GM18858 (cell line): ENCODE results near the gene GPHB5.
"Not testable (repeated sequence)": the region's sequence is repeated elsewhere in the genome, so short reads cannot be mapped to it uniquely, and the experiment has no call there.

ENCODE experiments used
- ATAC-seq: cut with Tn5 transposase; IDR thresholded peaks from one replicate; pipeline ENCODE4 v1.9.1; 2021; ENCODE audit not compliant: unreplicated experiment

The GPHB5 gene, protein sequence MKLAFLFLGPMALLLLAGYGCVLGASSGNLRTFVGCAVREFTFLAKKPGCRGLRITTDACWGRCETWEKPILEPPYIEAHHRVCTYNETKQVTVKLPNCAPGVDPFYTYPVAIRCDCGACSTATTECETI

DNA sequence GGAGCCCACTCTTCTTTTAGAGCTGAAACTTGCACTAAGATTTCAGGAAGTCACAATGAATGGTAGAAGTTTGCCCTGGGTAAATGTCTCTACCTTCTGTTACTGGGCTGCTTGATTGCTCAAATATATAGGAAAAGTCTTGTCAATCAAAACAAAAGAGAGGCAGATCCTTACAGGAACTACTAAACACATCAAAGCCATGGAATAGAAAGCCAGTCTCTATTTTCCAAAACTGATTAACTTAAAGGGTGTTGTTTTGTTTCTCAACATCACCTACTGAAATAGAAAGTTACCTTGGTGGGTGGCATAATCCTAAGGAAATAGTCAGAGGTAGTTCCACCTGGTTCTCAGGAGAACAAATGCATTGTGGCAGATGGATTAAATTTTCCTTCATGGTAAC is at the start of gene GPHB5:
TSS of gene GPHB5 (minus strand) at position 101 of the 400 bp plus-strand sequence. CDS start 1,086 bp downstream, outside the sequence.
- no peak for ATAC-seq

GRCh38 chr14:63367742-63368364 is 49.1 kb upstream of the GPHB5 start:
- no peak for ATAC-seq

DNA sequence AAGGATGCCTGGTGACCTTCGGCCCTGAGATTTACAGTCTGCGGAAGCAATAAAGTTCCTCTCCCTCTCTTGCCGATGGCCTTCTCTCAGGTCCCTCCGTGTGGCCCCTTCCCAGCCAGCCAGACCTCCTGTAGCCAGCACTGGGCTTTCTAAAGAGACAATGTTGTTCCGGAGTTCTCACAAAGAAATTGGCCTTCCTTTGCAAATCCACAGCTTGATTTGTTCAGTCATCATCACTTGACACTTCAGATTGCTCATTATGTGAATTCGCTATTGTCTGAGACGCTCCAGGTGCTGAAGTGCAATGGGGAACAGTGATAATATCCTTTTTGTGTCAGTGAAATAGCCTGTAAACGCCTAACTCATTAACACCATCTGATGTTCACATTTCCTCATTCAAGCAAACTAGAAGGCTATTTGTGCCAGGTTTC is 43.7 kb upstream of the GPHB5 start:
- ATAC-seq, result no peak

DNA sequence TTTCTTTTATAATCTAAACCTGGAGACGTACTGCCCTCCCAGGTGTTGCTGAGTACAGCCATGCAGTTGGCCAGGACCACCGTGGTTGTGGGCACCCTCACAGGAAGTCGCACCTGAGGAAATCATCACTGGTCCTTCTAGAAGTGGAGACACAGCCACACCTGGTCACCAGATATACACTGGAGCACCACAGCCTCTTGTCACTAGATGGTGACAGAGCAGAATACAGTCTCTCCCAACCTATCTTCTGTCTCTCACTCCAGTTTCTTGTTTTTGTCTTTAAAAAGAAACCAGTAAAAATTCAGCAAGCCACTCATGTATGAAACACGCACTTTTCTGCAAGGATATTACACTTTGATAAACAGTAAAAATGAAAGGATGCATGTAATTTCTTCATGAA is 43.1 kb upstream of the GPHB5 start:
- no peak for ATAC-seq

DNA sequence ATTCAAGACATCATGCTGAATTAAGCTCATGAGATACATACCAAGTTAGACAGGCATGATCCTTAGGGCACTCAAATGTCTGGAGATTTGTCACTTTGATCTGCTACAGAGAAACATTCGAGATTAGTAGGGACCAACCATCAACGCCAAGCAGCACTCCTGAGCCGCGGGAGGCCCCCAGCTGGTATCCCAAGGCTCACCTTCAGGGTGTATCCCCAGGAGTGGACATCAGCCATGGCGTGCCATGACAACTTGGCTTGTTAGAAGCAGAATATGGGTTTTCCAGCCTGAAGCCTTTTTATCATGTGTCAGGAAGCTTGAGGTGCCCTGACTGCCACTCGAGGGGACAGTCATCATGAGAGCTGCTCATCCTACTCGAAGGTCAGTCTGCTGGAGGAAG is 39.1 kb upstream of the GPHB5 start:
- no peak for ATAC-seq

GRCh38 chr14:63345826-63346225 is 27.1 kb upstream of the GPHB5 start:
- ATAC-seq, result no peak

DNA sequence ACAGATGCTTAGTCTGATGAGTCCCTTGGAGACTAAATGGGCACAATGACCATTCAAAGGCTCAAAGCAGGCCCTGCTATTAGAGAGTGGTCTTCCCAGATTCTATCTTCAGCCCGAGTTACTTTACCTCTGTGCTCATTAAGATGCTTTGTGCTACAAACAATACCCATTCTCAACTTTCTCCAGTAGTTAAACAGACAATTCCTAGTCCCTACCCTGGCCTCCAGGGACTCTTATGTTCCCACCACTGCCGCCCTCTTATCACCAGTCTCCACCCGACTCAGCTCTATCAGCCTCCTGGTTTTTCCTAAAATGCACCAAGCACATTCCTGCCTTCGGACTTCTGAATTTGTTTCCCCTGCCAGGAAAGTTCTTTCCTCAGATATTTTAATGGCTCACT is 25.6 kb upstream of the GPHB5 start:
- no peak for ATAC-seq

DNA sequence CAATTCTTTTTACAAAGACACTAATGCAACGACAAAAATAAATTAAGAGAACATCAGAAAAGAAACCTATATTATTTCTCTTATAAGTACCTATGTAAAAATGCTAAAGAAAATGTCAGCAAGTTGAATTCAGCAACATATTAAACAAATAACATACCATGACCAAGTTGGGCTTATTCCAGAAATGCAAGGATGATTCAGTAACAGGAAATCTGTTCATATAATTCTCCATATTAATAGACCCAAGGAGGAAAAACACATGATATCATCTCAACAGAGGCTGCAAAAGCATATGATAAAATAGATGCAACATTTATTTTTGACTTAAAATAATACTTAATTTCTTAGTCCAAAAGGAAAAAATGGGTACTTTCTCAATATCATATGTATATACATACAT is 25.1 kb upstream of the GPHB5 start:
- no peak for ATAC-seq

DNA sequence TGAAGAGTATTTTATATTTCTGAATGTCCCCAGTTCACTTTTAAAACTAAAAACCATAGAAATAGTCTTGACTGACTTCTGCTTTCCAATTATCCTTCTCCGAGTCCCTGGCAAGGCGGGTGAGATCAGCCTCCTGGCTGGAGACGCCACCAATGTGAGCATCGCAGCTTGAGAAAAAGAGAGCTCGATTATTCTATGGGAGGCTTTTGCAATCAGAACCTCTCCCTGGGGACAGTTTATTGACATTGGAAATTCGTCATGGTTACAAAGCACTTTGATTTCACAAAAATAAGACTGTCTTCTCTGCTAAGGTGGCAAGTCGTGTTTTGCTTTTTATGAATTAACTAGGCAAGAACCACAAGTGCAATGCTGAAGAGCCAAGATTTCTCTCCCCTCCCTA is 23.6 kb upstream of the GPHB5 start:
- no peak for ATAC-seq

GRCh38 chr14:63328787-63329737 is 10.3 kb upstream of the GPHB5 start:
- no peak for ATAC-seq

DNA sequence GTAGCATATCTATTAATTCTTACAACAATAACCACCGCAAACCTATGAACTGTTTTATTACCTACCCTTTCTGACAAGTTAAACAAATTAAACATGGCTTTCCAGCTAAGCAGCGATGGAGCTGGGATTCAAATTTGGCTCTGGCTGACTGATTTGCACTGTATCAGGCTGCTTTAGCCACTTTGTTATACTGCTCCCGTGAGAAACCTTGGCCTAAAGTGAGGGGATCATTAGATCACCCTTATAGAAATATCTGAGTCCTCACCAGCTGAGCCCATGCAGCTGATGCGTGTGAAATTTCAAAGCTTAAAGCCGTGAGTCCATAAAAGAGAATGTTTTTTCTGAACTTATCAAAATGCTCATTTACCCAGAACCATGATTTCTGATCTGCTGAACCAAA is 8.1 kb upstream of the GPHB5 start:
- ATAC-seq, result no peak

DNA sequence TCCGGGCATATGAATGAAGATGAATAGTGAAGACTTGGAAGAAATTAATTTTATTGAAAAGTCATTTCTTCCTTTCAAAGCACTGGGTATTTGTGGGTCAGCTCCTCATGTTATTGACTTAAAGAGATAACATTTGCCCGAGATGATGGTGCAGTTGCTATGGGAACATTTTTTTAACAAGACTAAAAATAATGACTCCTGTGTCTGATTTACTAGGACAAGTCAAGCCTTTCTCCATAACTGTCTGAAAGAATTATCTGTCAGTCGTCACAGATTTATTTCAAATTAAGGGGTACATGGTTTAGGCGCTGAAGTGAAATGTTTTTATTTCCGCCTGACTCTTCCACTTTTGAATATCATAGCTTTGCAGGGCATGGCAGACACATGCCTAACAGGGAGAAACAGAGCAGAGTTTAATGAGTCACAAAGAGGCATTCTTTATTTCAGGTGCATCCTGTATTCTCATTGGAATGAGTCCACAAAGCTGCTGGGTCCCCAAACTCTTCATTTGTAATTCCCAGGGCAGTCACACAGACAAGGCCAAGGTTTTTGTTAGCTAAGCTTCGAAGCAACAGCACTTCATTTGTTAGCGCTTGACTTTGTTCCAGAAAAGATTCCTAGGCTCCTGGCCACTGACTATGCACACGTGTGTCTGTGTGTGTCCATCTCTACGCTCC is 4.3 kb upstream of the GPHB5 start:
- no peak for ATAC-seq

DNA sequence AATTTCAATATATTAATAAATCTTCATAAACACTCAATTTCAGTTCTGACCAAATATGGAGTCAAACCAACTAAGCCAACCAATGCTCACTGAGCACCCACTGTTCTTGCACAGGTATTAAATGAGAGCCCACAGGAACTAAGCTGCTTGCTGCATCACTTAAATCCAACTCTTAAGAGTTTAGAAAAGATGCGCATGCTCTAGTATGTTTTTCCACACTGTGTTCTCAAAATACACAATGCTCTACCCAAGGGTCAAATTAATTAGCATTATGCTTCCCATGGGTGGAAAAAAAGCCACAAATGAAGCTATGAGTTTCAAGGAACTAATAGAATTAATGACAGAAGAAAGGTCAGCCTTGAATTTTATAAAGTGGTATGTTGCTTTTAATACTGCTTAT is 3.7 kb upstream of the GPHB5 start:
- no peak for ATAC-seq

- no peak for ATAC-seq
These were observed 9.9 kb downstream of the GPHB5 start for GRCh38 chr14:63308723-63309317.

DNA sequence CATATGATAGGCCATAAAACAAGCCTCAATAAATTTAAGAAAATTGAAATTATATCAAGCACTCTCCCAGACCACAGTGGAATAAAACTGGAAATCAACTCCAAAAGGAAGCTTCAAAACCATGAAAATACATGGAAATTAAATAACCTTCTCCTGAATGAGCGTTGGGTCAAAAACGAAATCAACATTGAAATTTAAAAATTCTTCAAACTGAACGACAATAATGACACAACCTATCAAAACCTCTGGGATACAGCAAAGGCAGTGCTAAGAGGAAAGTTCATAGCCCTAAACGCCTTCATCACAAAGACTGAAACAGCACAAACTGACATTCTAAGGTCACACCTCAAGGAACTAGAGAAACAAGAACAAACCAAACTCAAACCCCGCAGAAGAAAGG is 14.3 kb downstream of the GPHB5 start:
- ATAC-seq, result not testable (repeated sequence)

DNA sequence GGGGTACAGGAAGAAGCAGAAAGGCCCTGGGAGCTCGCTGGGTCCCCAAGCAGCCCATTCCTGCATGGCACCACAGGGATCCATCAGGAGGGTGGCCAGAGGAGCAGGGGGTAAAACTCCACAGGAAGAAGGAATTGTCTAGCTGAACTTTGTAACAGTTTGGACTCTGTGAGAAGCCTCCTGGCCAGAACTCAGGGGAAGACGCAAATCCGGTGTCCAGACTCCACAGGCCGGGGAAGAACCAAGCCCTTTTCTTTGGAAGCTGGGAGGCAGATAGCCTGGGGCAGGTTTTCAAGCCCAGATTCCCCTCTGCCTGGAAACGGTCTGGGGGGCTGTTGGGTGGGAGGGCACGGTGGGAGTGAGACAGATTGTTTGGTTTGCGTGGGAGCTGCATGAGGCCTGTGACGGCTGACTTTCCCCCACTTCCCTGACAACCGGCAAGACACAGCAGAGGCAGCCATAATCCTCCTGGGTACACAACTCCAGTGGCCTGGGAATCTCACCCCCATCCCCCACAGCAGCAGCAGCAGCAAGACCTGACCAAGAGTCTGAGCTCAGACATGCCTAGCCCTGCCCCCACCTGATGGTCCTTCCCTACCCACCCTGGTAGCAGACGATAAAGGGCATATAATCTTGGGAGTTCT is 16.7 kb downstream of the GPHB5 start:
- ATAC-seq, result no peak

DNA sequence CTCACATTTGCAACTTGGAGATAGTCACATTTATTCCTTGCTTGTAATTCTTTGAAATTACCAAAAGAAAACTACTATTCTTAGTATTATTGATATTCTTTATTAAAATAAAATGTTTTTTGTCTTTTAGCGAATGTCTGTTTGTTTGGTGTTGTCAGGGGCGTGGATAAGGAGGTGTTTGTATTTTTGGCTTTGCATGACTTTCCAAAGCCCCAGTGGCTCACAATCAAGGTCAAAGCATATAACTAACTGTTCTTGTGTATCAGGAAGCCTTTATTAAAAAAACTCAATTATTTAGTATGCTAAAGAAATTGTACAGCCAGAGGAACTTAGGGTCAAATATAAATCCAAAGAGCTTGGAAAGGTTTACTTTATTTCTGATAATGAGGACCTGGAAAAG is 17.9 kb downstream of the GPHB5 start:
- no peak for ATAC-seq

- no peak for ATAC-seq
These were observed 19.2 kb downstream of the GPHB5 start for GRCh38 chr14:63299351-63300110.

- no peak for ATAC-seq
These were observed 21.2 kb downstream of the GPHB5 start for GRCh38 chr14:63297372-63298063.
